SK-N-MC (cell line): ENCODE results near the gene DNAJA4.

ENCODE experiments used
- EZH2 ChIP-seq: fragments of 200-600 bp; sonication (generic); IDR thresholded peaks from one replicate; pipeline ENCODE4 v1.6.1; 2017; ENCODE audit warnings: antibody characterized with exemption
- FOXP2 ChIP-seq: optimal IDR thresholded peaks from 2 replicates; pipeline ENCODE3; 2011; ENCODE audit warnings: mild to moderate bottlenecking, moderate library complexity; ENCODE audit not compliant: insufficient read depth; ENCODE audit errors: extremely low read length, control extremely low read depth

- no peak for TF ChIP-seq FOXP2
- no peak for TF ChIP-seq EZH2
Observed at GRCh38 chr15:78306176-78306774, 41.9 kb downstream of the DNAJA4 start.
